Mesenchymal stem cell (in vitro differentiated cells and primary cell): ENCODE data around the gene PPM1E. TPM values are rescaled to one million over a fixed set of nuclear protein-coding genes. Genes with fewer than 3 reads are reported as not detected.

Experiments
- DNase-seq: peaks from one replicate; pipeline ENCODE4 v3.0.0-alpha.2; 2013
- H2AFZ ChIP-seq: one replicate; pipeline ENCODE4 v1.6.1; 2013; ENCODE audit warnings: low read depth, mild to moderate bottlenecking, control low read depth, inconsistent platforms, low read length, moderate library complexity
- H2AK5ac ChIP-seq: 2 replicates; pipeline ENCODE4 v1.6.1; 2013; ENCODE audit warnings: low read length, moderate library complexity, mild to moderate bottlenecking, inconsistent platforms; ENCODE audit not compliant: severe bottlenecking
- H2BK120ac ChIP-seq: one replicate; pipeline ENCODE4 v1.6.1; 2013; ENCODE audit warnings: low read depth, mild to moderate bottlenecking, inconsistent platforms, low read length, moderate library complexity
- H2BK12ac ChIP-seq, 2 experiments: one replicate each; pipeline ENCODE4 v1.6.1; 2013; ENCODE audit warnings: inconsistent platforms in 2 of 2, low read length in 2 of 2, mild to moderate bottlenecking in 2 of 2, moderate library complexity in 2 of 2, control low read depth in 1 of 2
- H2BK15ac ChIP-seq: one replicate; pipeline ENCODE4 v1.6.1; 2013; ENCODE audit warnings: mild to moderate bottlenecking, low read depth, inconsistent platforms; ENCODE audit not compliant: poor library complexity, severe bottlenecking
- H2BK5ac ChIP-seq: 2 replicates; pipeline ENCODE4 v1.6.1; 2013; ENCODE audit warnings: low read depth, mild to moderate bottlenecking, low read length, control low read depth, inconsistent platforms; ENCODE audit not compliant: poor library complexity, severe bottlenecking
- H3K14ac ChIP-seq, 2 experiments: one replicate each; pipeline ENCODE4 v1.6.1; 2013; ENCODE audit warnings: inconsistent platforms in 2 of 2, low read length in 2 of 2, control low read depth in 1 of 2, mild to moderate bottlenecking in 1 of 2, moderate library complexity in 1 of 2
- H3K18ac ChIP-seq, 2 experiments: one replicate each; pipeline ENCODE4 v1.6.1; 2013; ENCODE audit warnings: inconsistent platforms in 2 of 2, low read length in 2 of 2, control low read depth in 1 of 2, low read depth in 1 of 2, mild to moderate bottlenecking in 1 of 2
- H3K23ac ChIP-seq, 2 experiments: one replicate each; pipeline ENCODE4 v1.6.1; 2013; ENCODE audit warnings: inconsistent platforms in 2 of 2, low read length in 2 of 2, mild to moderate bottlenecking in 2 of 2, moderate library complexity in 2 of 2, control low read depth in 1 of 2
- H3K27ac ChIP-seq: 2 replicates; pipeline ENCODE4 v1.5.1; 2013; ENCODE audit warnings: mild to moderate bottlenecking, moderate library complexity, low read length, control low read depth, inconsistent platforms; ENCODE audit not compliant: poor library complexity, severe bottlenecking
- H3K27me3 ChIP-seq, 2 experiments: 2 replicates each; pipeline versions ENCODE4 v1.6.1 to v1.7.0; 2013; ENCODE audit warnings: low read length in 2 of 2, mild to moderate bottlenecking in 2 of 2, moderate library complexity in 2 of 2, control low read depth in 1 of 2, inconsistent platforms in 1 of 2; ENCODE audit not compliant: control insufficient read depth in 1 of 2, insufficient read depth in 1 of 2
- H3K36me3 ChIP-seq, 2 experiments: 2 replicates each; pipeline versions ENCODE4 v1.6.1 to v1.7.0; 2013; ENCODE audit warnings: low read length in 2 of 2, control low read depth in 1 of 2, inconsistent platforms in 1 of 2, low read depth in 1 of 2, mild to moderate bottlenecking in 1 of 2; ENCODE audit not compliant: insufficient read depth in 2 of 2, control insufficient read depth in 1 of 2
- H3K4ac ChIP-seq, 2 experiments: one replicate each; pipeline ENCODE4 v1.6.1; 2013; ENCODE audit warnings: inconsistent platforms in 2 of 2, low read length in 2 of 2, mild to moderate bottlenecking in 2 of 2, moderate library complexity in 2 of 2, control low read depth in 1 of 2, low read depth in 1 of 2
- H3K4me1 ChIP-seq: 2 replicates; pipeline ENCODE4 v1.6.1; 2013; ENCODE audit warnings: low read depth, low read length, control low read depth; ENCODE audit not compliant: control insufficient read depth, insufficient read depth
- H3K4me2 ChIP-seq: 2 replicates; pipeline ENCODE4 v1.6.1; 2013; ENCODE audit warnings: low read length, mild to moderate bottlenecking, inconsistent platforms; ENCODE audit not compliant: poor library complexity, severe bottlenecking
- H3K4me3 ChIP-seq, 2 experiments: 2 replicates each; pipeline versions ENCODE4 v1.5.1 to v1.7.0; 2013; ENCODE audit warnings: low read length in 2 of 2, mild to moderate bottlenecking in 2 of 2, control low read depth in 1 of 2, low read depth in 1 of 2; ENCODE audit not compliant: insufficient read depth in 1 of 2
- H3K79me1 ChIP-seq: replicated peaks from 2 replicates; pipeline ENCODE4 v1.6.1; 2013; ENCODE audit warnings: mild to moderate bottlenecking, control low read depth, low read length, inconsistent platforms; ENCODE audit not compliant: poor library complexity, severe bottlenecking
- H3K9ac ChIP-seq: 2 replicates; pipeline ENCODE4 v1.7.0; 2013; ENCODE audit warnings: mild to moderate bottlenecking, low read length, moderate library complexity
- H3K9me3 ChIP-seq: 2 replicates; pipeline ENCODE4 v1.7.0; 2013; ENCODE audit warnings: mild to moderate bottlenecking, low read length; ENCODE audit not compliant: control insufficient read depth
- H4K8ac ChIP-seq: one replicate; pipeline ENCODE4 v1.6.1; 2013; ENCODE audit warnings: inconsistent platforms, mild to moderate bottlenecking, low read length, moderate library complexity
- H4K91ac ChIP-seq: one replicate; pipeline ENCODE4 v1.6.1; 2013; ENCODE audit warnings: mild to moderate bottlenecking, low read length, inconsistent platforms
- WGBS: methylation state at CpG from one replicate; pipeline ENCODE4 v1.1.7; 2013; ENCODE audit warnings: mixed read lengths; 5-methylcytosine and 5-hydroxymethylcytosine counted together
- polyA plus RNA-seq, 2 experiments: library from polyadenylated mRNA; stranded (reverse); fragments of 200-250 nt; gene quantifications; one replicate each; pipeline ENCODE4 v1.2.3, GENCODE V29; 2013

PPM1E gene
- polyA plus RNA-seq (2013, experiment 1 of 2) = under 0.01 TPM
- polyA plus RNA-seq (2013, experiment 2 of 2) = 0.01 TPM

DNA sequence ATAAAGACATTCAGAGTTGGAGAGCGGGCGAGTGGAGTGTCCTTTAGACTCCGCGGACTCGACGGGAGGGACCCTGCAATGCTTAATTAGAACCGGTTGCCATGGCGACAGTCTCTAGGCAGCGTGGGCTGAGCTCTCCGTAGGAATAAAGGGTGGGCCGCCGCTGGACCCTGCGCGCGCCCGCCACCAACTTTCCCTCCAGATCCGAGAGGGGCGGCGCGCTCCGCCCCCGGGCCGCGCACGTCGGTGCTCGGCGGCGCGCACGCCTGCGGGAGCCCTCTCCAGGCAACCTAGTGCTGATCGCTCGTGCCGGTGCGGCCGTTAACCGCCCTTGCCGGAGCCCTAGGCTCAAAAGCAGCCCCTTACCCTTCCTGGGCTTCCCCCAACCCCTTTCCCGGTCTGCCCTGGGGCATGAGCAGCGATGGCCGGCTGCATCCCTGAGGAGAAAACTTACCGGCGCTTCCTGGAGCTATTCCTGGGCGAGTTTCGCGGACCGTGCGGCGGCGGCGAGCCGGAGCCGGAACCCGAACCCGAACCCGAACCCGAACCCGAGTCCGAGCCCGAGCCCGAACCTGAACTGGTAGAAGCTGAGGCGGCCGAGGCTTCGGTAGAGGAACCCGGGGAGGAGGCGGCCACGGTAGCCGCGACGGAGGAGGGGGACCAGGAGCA, at the start of gene PPM1E:
PPM1E (plus strand) TSS at position 278 of the 669 bp plus-strand sequence.
- WGBS = 1% methylated on average over 58 of the region's 71 CpGs
- peak within 1 kb of the TSS; percentile 58 to 76 for H3K4me3 ChIP-seq
- peak; percentile 39 for DNase-seq
- peak within 1 kb of the TSS; percentile 22 for H3K9ac ChIP-seq
- no peak within 1 kb of the TSS for H4K8ac ChIP-seq
- H2BK15ac ChIP-seq = peak within 1 kb of the TSS; percentile 33
- no peak within 1 kb of the TSS for H2BK5ac ChIP-seq
- H3K4ac ChIP-seq = no peak within 1 kb of the TSS
- H2BK12ac ChIP-seq = no peak within 1 kb of the TSS
- no peak within 1 kb of the TSS for H2BK120ac ChIP-seq
- no peaks in the 10 kb centered on the region for H3K9me3 ChIP-seq
- H3K36me3 ChIP-seq = no peaks in the 10 kb centered on the region
- H3K27me3 ChIP-seq = peaks cover 24 to 62% of the 10 kb centered on the region in 2 experiments
- peaks cover 14% of the 10 kb centered on the region for H3K4me1 ChIP-seq
- no peak within 1 kb of the TSS for H2AFZ ChIP-seq
- H3K23ac ChIP-seq = peak within 1 kb of the TSS in 1 of 2 experiments; percentile 96
- peak within 1 kb of the TSS; percentile 98 for H3K4me2 ChIP-seq
- no peak within 1 kb of the TSS for H3K27ac ChIP-seq
- no peak within 1 kb of the TSS for H4K91ac ChIP-seq
- no peak within 1 kb of the TSS for H2AK5ac ChIP-seq
- H3K79me1 ChIP-seq = no peaks in the 10 kb centered on the region
- no peak within 1 kb of the TSS for H3K14ac ChIP-seq
- no peak within 1 kb of the TSS for H3K18ac ChIP-seq

DNA sequence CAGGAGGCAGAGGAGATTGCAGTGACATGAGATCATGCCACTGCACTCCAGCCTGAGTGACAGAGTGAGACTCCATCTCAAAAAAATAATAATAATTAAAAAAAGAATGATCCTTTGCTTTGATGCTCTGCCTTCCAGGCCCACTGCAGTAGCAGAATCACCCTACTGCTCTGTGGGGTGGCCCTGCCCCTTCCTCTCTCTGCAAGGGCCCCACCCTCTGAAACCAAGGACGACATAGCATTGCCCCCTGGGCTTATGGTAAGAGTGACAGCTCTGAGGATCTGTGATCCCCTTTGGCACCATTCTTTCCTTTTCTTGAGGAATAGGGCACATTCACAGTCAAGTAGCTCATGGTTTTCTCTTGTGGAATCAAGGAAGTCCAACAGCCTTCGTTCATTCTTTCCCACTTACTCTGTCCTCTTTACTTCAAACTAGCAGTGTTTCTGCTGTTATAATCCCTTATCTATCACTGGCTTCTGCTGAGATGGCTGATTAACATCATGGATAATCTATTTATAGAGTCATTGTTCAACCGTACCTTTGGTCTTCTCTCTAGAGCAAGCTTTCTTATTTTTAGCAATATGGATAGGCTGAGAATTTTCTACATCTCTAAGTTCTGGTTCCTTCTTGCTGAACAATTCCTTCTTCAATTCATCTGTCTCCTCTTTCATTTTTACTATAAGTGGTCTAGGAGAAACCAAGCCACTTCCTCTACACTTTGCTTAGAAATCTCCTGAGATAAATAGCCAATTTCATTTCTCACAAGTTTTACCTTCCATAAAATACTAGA, 49.1 kb upstream of the PPM1E start:
- H2BK5ac ChIP-seq = no peak overlapping the region
- no peak overlapping the region for H3K4ac ChIP-seq
- no peak overlapping the region for H2BK15ac ChIP-seq
- no peaks in the 10 kb centered on the region for H3K27me3 ChIP-seq
- no peak overlapping the region for H3K14ac ChIP-seq
- WGBS = 96% methylated on average over 3 of the region's 3 CpGs
- no peak overlapping the region for H3K4me2 ChIP-seq
- no peak overlapping the region for H2BK120ac ChIP-seq
- H3K18ac ChIP-seq = no peak overlapping the region
- no peak overlapping the region for H3K9ac ChIP-seq
- H4K91ac ChIP-seq = no peak overlapping the region
- no peak overlapping the region for H3K23ac ChIP-seq
- H2AFZ ChIP-seq = no peak overlapping the region
- no peak overlapping the region for H4K8ac ChIP-seq
- no peaks in the 10 kb centered on the region for H3K4me1 ChIP-seq
- H2BK12ac ChIP-seq = no peak overlapping the region
- H3K4me3 ChIP-seq = no peak overlapping the region
- H2AK5ac ChIP-seq = no peak overlapping the region
- peaks cover 0 to 27% of the 10 kb centered on the region in 2 experiments for H3K36me3 ChIP-seq
- DNase-seq = no peak
- no peaks in the 10 kb centered on the region for H3K9me3 ChIP-seq
- no peaks in the 10 kb centered on the region for H3K79me1 ChIP-seq
- H3K27ac ChIP-seq = no peak overlapping the region

DNA sequence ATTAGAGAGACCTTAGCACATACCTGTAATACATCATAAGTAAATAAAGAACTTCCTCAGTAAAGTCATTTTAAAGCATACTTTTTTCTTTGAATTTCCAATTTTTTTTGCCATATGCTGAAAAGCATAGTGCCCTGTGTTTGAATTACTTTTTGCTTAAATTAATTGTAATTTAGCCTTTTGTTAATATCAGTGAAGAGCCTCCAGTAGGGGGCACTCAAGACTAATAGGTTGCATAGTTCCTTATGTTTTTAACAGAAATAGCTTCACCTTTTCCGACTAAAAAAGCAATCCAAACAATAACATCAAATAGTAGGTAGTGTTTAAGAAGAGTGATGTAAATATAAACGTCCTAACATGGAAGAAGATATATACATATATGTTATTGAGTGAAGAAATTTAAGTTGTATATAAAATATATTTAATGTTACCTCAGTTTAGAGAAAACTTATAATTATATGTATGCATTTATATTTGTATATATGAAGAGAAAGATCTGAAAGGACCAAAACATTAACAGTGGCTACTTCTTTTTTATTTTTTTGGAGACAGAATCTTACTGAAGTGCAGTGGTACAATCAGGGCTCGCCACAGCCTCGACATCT, 44.6 kb upstream of the PPM1E start:
- H2AK5ac ChIP-seq = no peak overlapping the region
- H2BK5ac ChIP-seq = no peak overlapping the region
- no peaks in the 10 kb centered on the region for H3K79me1 ChIP-seq
- WGBS = 98% methylated on average over 2 of the region's 4 CpGs
- no peak overlapping the region for H3K14ac ChIP-seq
- H2BK15ac ChIP-seq = no peak overlapping the region
- H3K4me3 ChIP-seq = no peak overlapping the region
- H3K27me3 ChIP-seq = no peaks in the 10 kb centered on the region
- no peak overlapping the region for H3K23ac ChIP-seq
- H4K91ac ChIP-seq = no peak overlapping the region
- H3K4me1 ChIP-seq = no peaks in the 10 kb centered on the region
- H2BK12ac ChIP-seq = no peak overlapping the region
- DNase-seq = peak; percentile 60
- H3K9ac ChIP-seq = no peak overlapping the region
- H3K4me2 ChIP-seq = no peak overlapping the region
- no peak overlapping the region for H3K18ac ChIP-seq
- no peak overlapping the region for H3K4ac ChIP-seq
- no peak overlapping the region for H3K27ac ChIP-seq
- no peak overlapping the region for H2BK120ac ChIP-seq
- H3K9me3 ChIP-seq = no peaks in the 10 kb centered on the region
- H2AFZ ChIP-seq = no peak overlapping the region
- H3K36me3 ChIP-seq = peaks cover 0 to 24% of the 10 kb centered on the region in 2 experiments
- no peak overlapping the region for H4K8ac ChIP-seq

DNA sequence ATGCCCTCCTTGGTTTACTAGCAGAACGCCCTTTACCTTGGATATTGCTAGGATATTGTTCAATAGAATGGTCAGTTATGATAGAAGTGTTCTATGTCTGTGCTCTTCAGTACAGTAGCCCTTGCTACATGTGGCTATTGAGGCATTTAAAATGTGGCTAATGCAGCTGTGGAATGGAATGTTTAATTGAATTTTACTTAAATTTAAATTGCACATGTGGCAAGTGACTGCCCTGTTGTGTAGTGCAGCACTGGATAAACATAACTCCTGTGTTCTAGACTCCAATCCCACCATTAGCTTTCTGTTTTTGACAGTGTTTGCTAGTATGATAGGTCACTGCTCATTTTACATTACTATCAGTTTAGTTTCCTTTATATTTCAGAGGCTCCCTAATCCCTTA, 33.4 kb upstream of the PPM1E start:
- 82% methylated on average over 1 of the region's 1 CpG for WGBS
- Histone ChIP-seq H4K8ac (no peak overlapping the region), H3K27me3 (no peaks in the 10 kb centered on the region), H3K4me3 (no peak overlapping the region), H2BK120ac (no peak overlapping the region), H2AFZ (no peak overlapping the region), H3K4ac (no peak overlapping the region), H2AK5ac (no peak overlapping the region), H3K4me1 (no peaks in the 10 kb centered on the region), H4K91ac (no peak overlapping the region), H3K14ac (no peak overlapping the region), H3K79me1 (no peaks in the 10 kb centered on the region), H2BK15ac (no peak overlapping the region), H3K23ac (no peak overlapping the region), H3K9ac (no peak overlapping the region), H3K27ac (no peak overlapping the region), H2BK12ac (no peak overlapping the region), H2BK5ac (no peak overlapping the region), H3K36me3 (peaks cover 0 to 40% of the 10 kb centered on the region in 2 experiments), H3K18ac (no peak overlapping the region), H3K9me3 (no peaks in the 10 kb centered on the region), H3K4me2 (no peak overlapping the region)
- DNase-seq = no peak
